Effector CD4-positive, alpha-beta T cell (primary cell): Measurements from ENCODE around the gene NAT10.

Experiments used
- DNase-seq: peaks from one replicate; pipeline ENCODE4 v3.0.0-alpha.2; 2020

The NAT10 gene

GRCh38 chr11:34111722-34112270, 6.4 kb downstream of the NAT10 start:
- DNase-seq = no peak

- DNase-seq = no peak
Measured at GRCh38 chr11:34114014-34114413, 8.6 kb downstream of the NAT10 start.

- DNase-seq = no peak
Measured at GRCh38 chr11:34114471-34114870, 9.0 kb downstream of the NAT10 start.

- no peak for DNase-seq
Measured at GRCh38 chr11:34120651-34121050, 15.2 kb downstream of the NAT10 start.

GRCh38 chr11:34124885-34125668, 19.6 kb downstream of the NAT10 start:
- no peak for DNase-seq

- no peak for DNase-seq
Measured at GRCh38 chr11:34126959-34127848, 21.8 kb downstream of the NAT10 start.

- DNase-seq = no peak
Measured at GRCh38 chr11:34128824-34129223, 23.4 kb downstream of the NAT10 start.

- DNase-seq = no peak
Measured at GRCh38 chr11:34132261-34132965, 27.0 kb downstream of the NAT10 start.

- DNase-seq = no peak
Measured at GRCh38 chr11:34134765-34135164, 29.3 kb downstream of the NAT10 start.

GRCh38 chr11:34135439-34135838, 30.0 kb downstream of the NAT10 start:
- no peak for DNase-seq

- no peak for DNase-seq
Measured at GRCh38 chr11:34136420-34136819, 31.0 kb downstream of the NAT10 start.

- no peak for DNase-seq
Measured at GRCh38 chr11:34139346-34139745, 33.9 kb downstream of the NAT10 start.

- no peak for DNase-seq
Measured at GRCh38 chr11:34140149-34140548, 34.7 kb downstream of the NAT10 start.

GRCh38 chr11:34143048-34143447, 37.6 kb downstream of the NAT10 start:
- DNase-seq = no peak

GRCh38 chr11:34145073-34145472, 39.6 kb downstream of the NAT10 start:
- no peak for DNase-seq

GRCh38 chr11:34145847-34146381, 40.5 kb downstream of the NAT10 start:
- DNase-seq = no peak

GRCh38 chr11:34146411-34146810, 41.0 kb downstream of the NAT10 start:
- no peak for DNase-seq

- DNase-seq = no peak
Measured at GRCh38 chr11:34146866-34147265, 41.4 kb downstream of the NAT10 start.

GRCh38 chr11:34147581-34147980, 42.2 kb downstream of the NAT10 start:
- no peak for DNase-seq

- no peak for DNase-seq
Measured at GRCh38 chr11:34148504-34149165, 43.2 kb downstream of the NAT10 start.

GRCh38 chr11:34149274-34149673, 43.8 kb downstream of the NAT10 start:
- DNase-seq = no peak

GRCh38 chr11:34149786-34150185, 44.4 kb downstream of the NAT10 start:
- no peak for DNase-seq
